ENCODE measurements around the gene KCNK3.
"Not testable (repeated sequence)": the region's sequence is repeated elsewhere in the genome, so short reads cannot be mapped to it uniquely, and the experiment has no call there.

Gene KCNK3

GRCh38 chr2:26729311-26729710 lies 36.8 kb downstream of the KCNK3 start:
- no peak for DNase-seq (ENCODE audit: low read depth, low spot score)

- no peak for DNase-seq (ENCODE audit: low read depth, low spot score)
Observed at GRCh38 chr2:26730549-26731344, 38.2 kb downstream of the KCNK3 start.

GRCh38 chr2:26731714-26732113 lies 39.2 kb downstream of the KCNK3 start:
- DNase-seq (ENCODE audit: low read depth, low spot score) = no peak

- DNase-seq (ENCODE audit: low read depth, low spot score) = no peak
Observed at GRCh38 chr2:26732446-26732845, 39.9 kb downstream of the KCNK3 start.

GRCh38 chr2:26733413-26733812 lies 40.9 kb downstream of the KCNK3 start:
- no peak for DNase-seq (ENCODE audit: low read depth, low spot score)

- peak; percentile 54 for DNase-seq (ENCODE audit: low read depth, low spot score)
Observed at GRCh38 chr2:26735097-26735496, 42.6 kb downstream of the KCNK3 start.

- DNase-seq (ENCODE audit: low read depth, low spot score) = no peak
Observed at GRCh38 chr2:26735883-26736588, 43.5 kb downstream of the KCNK3 start.

GRCh38 chr2:26737221-26737620 lies 44.7 kb downstream of the KCNK3 start:
- no peak for DNase-seq (ENCODE audit: low read depth, low spot score)

GRCh38 chr2:26738481-26738880 lies 46.0 kb downstream of the KCNK3 start:
- no peak for DNase-seq (ENCODE audit: low read depth, low spot score)

- no peak for DNase-seq (ENCODE audit: low read depth, low spot score)
Observed at GRCh38 chr2:26739514-26739913, 47.0 kb downstream of the KCNK3 start.

- no peak for DNase-seq (ENCODE audit: low read depth, low spot score)
Observed at GRCh38 chr2:26740346-26740745, 47.8 kb downstream of the KCNK3 start.

- DNase-seq (ENCODE audit: low read depth, low spot score) = no peak
Observed at GRCh38 chr2:26740890-26741302, 48.4 kb downstream of the KCNK3 start.

- DNase-seq (ENCODE audit: low read depth, low spot score) = no peak
Observed at GRCh38 chr2:26742048-26742770, 49.7 kb downstream of the KCNK3 start.

- no peak for DNase-seq (ENCODE audit: low read depth, low spot score)
Observed at GRCh38 chr2:26743852-26744251, 51.3 kb downstream of the KCNK3 start.

GRCh38 chr2:26744953-26745352 lies 52.4 kb downstream of the KCNK3 start:
- no peak for DNase-seq (ENCODE audit: low read depth, low spot score)

GRCh38 chr2:26745609-26746327 lies 53.2 kb downstream of the KCNK3 start:
- no peak for DNase-seq (ENCODE audit: low read depth, low spot score)

- DNase-seq (ENCODE audit: low read depth, low spot score) = no peak
Observed at GRCh38 chr2:26746934-26747333, 54.4 kb downstream of the KCNK3 start.

GRCh38 chr2:26749787-26750420 lies 57.4 kb downstream of the KCNK3 start:
- DNase-seq (ENCODE audit: low read depth, low spot score) = not testable (repeated sequence)

GRCh38 chr2:26750467-26750866 lies 57.9 kb downstream of the KCNK3 start:
- not testable (repeated sequence) for DNase-seq (ENCODE audit: low read depth, low spot score)

GRCh38 chr2:26752656-26753055 lies 60.1 kb downstream of the KCNK3 start:
- DNase-seq (ENCODE audit: low read depth, low spot score) = no peak

GRCh38 chr2:26754539-26754938 lies 62.0 kb downstream of the KCNK3 start:
- no peak for DNase-seq (ENCODE audit: low read depth, low spot score)
